Body of pancreas (tissue), 4 donors: ENCODE data around the gene KRTAP9-7.

Source experiments
- CTCF ChIP-seq, 7 experiments: fragments of 450-650 bp in 4 of 7; fragments of 200-600 bp in 3 of 7; sonication (generic) in 3 of 7; IDR thresholded peaks; one replicate each; pipeline ENCODE4 v1.5.1; 2016 to 2019; ENCODE audit warnings: antibody characterized with exemption in 7 of 7
- POLR2A ChIP-seq, 3 donors: fragments of 450-650 bp; IDR thresholded peaks; one replicate each; pipeline ENCODE4 v1.6.1; 2016; ENCODE audit warnings: antibody characterized with exemption in 3 of 3, mild to moderate bottlenecking in 2 of 3

GRCh38 chr17:41318231-41318630 lies 42.7 kb downstream of the KRTAP9-7 start:
- TF ChIP-seq CTCF (IDR thresholded peaks at IDR 0.05) = no peak
- no peak for TF ChIP-seq POLR2A (IDR thresholded peaks at IDR 0.05)
